Keratinocyte (primary cell): ENCODE results near the gene STK32C.

Experiments
- CTCF ChIP-seq, 3 experiments: IDR thresholded peaks in 1 of 3; conservative IDR thresholded peaks in 1 of 3; optimal IDR thresholded peaks in 1 of 3; 2 replicates in 2 of 3; 3 replicates in 1 of 3; pipeline versions ENCODE3 to v1.5.1; 2011; ENCODE audit warnings: low read length in 3 of 3, mild to moderate bottlenecking in 3 of 3, moderate library complexity in 2 of 3, control low read depth in 1 of 3, inconsistent platforms in 1 of 3; ENCODE audit not compliant: insufficient read depth in 2 of 3; ENCODE audit errors: extremely low read depth in 1 of 3
- EZH2 ChIP-seq: IDR thresholded peaks from one replicate; pipeline ENCODE4 v1.6.1; 2012; ENCODE audit warnings: inconsistent platforms, mild to moderate bottlenecking, low read length, moderate library complexity

DNA sequence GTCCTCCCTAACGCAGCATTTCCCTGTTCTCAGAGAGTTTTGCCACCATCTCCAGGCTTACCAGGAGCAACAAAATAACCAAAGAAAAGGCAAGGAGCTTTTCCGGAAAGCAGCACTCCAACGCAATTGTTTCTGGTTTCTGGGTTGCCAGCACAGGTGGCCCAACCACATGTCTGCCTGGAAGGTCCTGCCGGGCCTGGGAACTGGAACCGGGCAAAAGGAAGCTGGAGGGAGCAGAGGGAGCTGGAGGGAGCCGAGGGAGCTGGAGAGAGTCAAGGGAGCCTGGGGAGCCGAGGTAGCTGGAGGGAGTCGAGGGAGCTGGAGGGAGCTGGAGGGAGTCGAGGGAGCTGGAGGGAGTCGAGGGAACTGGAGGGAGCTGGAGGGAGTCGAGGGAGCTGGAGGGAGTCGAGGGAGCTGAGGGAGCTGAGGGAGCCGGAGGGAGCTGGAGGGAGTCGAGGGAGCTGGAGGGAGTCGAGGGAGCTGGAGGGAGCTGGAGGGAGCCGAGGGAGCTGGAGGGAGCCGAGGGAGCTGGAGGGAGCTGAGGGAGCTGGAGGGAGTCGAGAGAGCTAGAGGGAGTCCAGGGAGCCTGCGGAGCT lies 54.6 kb downstream of the STK32C start:
- TF ChIP-seq CTCF (optimal IDR thresholded peaks at IDR 0.05 in 1 of 3, IDR thresholded peaks at IDR 0.05 in 1 of 3, conservative IDR thresholded peaks at IDR 0.05 in 1 of 3; ENCODE audit: extremely low read depth in 1 of 3, insufficient read depth in 2 of 3, low read length in 3 of 3) = no peak
- no peak for TF ChIP-seq EZH2
